HG03159 (cell line): ENCODE data around the gene IP6K3.

ENCODE experiments used
- ATAC-seq: cut with Tn5 transposase; IDR thresholded peaks from one replicate; pipeline ENCODE4 v1.9.1; 2021; ENCODE audit warnings: mild to moderate bottlenecking, moderate library complexity; ENCODE audit not compliant: unreplicated experiment

The IP6K3 gene

GRCh38 chr6:33677689-33678088 lies 69.0 kb downstream of the IP6K3 start:
- no peak for ATAC-seq

GRCh38 chr6:33677143-33677660 lies 69.5 kb downstream of the IP6K3 start:
- no peak for ATAC-seq

- ATAC-seq, result no peak
Observed at GRCh38 chr6:33676416-33677142, 70.1 kb downstream of the IP6K3 start.

- no peak for ATAC-seq
Observed at GRCh38 chr6:33675968-33676367, 70.7 kb downstream of the IP6K3 start.

GRCh38 chr6:33673851-33674250 lies 72.9 kb downstream of the IP6K3 start:
- ATAC-seq, result no peak

GRCh38 chr6:33672808-33673207 lies 73.9 kb downstream of the IP6K3 start:
- no peak for ATAC-seq

GRCh38 chr6:33671744-33672072 lies 75.0 kb downstream of the IP6K3 start:
- ATAC-seq, result no peak
